OCI-LY1 (cell line): ENCODE results near the gene PDE4D.
"Not testable (repeated sequence)": the region's sequence is repeated elsewhere in the genome, so short reads cannot be mapped to it uniquely, and the experiment has no call there.

ENCODE experiments used
- H2AFZ ChIP-seq: fragments of 200-600 bp; sonication (generic), shearing (Covaris generic); 2 replicates; pipeline ENCODE4 v1.6.0; 2014; ENCODE audit warnings: antibody characterized with exemption, mild to moderate bottlenecking, low read length
- H3F3A ChIP-seq: fragments of 200-600 bp; sonication (generic), shearing (Covaris generic); 2 replicates; pipeline ENCODE4 v1.6.0; 2014; ENCODE audit warnings: mild to moderate bottlenecking, antibody characterized with exemption, low read length, moderate library complexity; ENCODE audit not compliant: insufficient read depth
- H3K27ac ChIP-seq: fragments of 200-600 bp; sonication (generic); 2 replicates; pipeline ENCODE4 v1.5.1; 2014; ENCODE audit warnings: low read length, mixed run types, mild to moderate bottlenecking, low read depth; ENCODE audit not compliant: poor library complexity, severe bottlenecking
- H3K27me3 ChIP-seq: fragments of 200-600 bp; sonication (generic); 2 replicates; pipeline ENCODE4 v1.6.0; 2014; ENCODE audit warnings: antibody characterized with exemption, mild to moderate bottlenecking, low read length, moderate library complexity; ENCODE audit not compliant: insufficient read depth
- H3K36me3 ChIP-seq: fragments of 200-600 bp; sonication (generic); 2 replicates; pipeline ENCODE4 v1.6.1; 2014; ENCODE audit warnings: mild to moderate bottlenecking, antibody characterized with exemption, low read length, moderate library complexity, mixed read lengths; ENCODE audit not compliant: insufficient read depth
- H3K4me1 ChIP-seq: fragments of 200-600 bp; sonication (generic); 2 replicates; pipeline ENCODE4 v1.5.1; 2014; ENCODE audit warnings: mild to moderate bottlenecking, low read length, moderate library complexity; ENCODE audit not compliant: insufficient read depth, severe bottlenecking
- H3K4me2 ChIP-seq: fragments of 200-600 bp; sonication (generic), shearing (Covaris generic); 2 replicates; pipeline ENCODE4 v1.6.1; 2014; ENCODE audit warnings: low read length
- H3K4me3 ChIP-seq: fragments of 200-600 bp; sonication (generic); 2 replicates; pipeline ENCODE4 v1.5.1; 2014; ENCODE audit warnings: low read length, low read depth, mild to moderate bottlenecking, mixed read lengths; ENCODE audit not compliant: poor library complexity, severe bottlenecking
- H3K79me2 ChIP-seq: fragments of 200-600 bp; shearing (Covaris generic); 2 replicates; pipeline ENCODE4 v1.6.1; 2016; ENCODE audit warnings: mixed run types, low read length, mixed read lengths; ENCODE audit not compliant: insufficient read depth
- H3K9ac ChIP-seq: fragments of 200-600 bp; sonication (generic), shearing (Covaris generic); 2 replicates; pipeline ENCODE4 v1.6.1; 2014; ENCODE audit warnings: mild to moderate bottlenecking, low read length, mixed read lengths
- H3K9me2 ChIP-seq: fragments of 200-600 bp; sonication (generic), shearing (Covaris generic); 2 replicates; pipeline ENCODE4 v1.6.1; 2014; ENCODE audit warnings: low read depth, mild to moderate bottlenecking, low read length, mixed read lengths
- H3K9me3 ChIP-seq: fragments of 200-600 bp; shearing (Covaris generic); 2 replicates; pipeline ENCODE4 v1.6.1; 2014; ENCODE audit warnings: low read length, mixed read lengths
- H4K20me1 ChIP-seq: fragments of 200-600 bp; sonication (generic), shearing (Covaris generic); 2 replicates; pipeline ENCODE4 v1.6.0; 2016; ENCODE audit warnings: mild to moderate bottlenecking, low read length; ENCODE audit not compliant: insufficient read depth
- EZH2 ChIP-seq: fragments of 200-600 bp; sonication (generic), shearing (Covaris generic); IDR thresholded peaks from 2 replicates; pipeline ENCODE4 v1.8.0; 2017; ENCODE audit warnings: borderline replicate concordance, mixed run types, mild to moderate bottlenecking, antibody characterized with exemption, low read length, moderate library complexity, mixed read lengths
- TF ChIP-seq, protein P1 (sequence below): fragments of 200-600 bp; sonication (generic), shearing (Covaris generic); IDR thresholded peaks from 2 replicates; pipeline ENCODE4 v1.5.1; 2017; ENCODE audit warnings: mild to moderate bottlenecking, antibody characterized with exemption, low read length, moderate library complexity, mixed read lengths

PDE4D gene

DNA sequence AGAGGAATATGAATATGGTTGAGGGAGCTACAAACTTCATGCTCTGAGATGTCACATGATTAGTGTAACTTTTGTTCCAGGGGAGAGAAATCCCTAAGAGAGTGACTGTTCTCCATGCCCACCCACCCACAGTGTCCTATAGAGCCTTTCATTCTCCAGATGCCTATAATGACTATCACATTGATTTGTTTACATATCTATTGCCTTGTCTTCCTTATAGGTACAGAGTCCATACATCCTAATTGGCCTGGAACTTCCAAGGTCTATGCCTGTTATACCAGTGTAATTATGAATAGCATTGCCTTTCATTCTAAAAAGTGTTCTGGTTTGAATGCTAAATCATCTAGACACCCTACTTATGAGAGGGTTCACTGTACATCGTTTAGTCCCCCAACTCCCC lies 835.3 kb downstream of the PDE4D start:
- Histone ChIP-seq H3F3A (no peaks in the 10 kb centered on the region), H3K4me3 (no peak overlapping the region), H3K9me2 (no peaks in the 10 kb centered on the region), H3K9me3 (no peaks in the 10 kb centered on the region), H3K36me3 (no peaks in the 10 kb centered on the region), H3K9ac (no peak overlapping the region), H3K4me1 (no peaks in the 10 kb centered on the region), H3K79me2 (no peaks in the 10 kb centered on the region), H2AFZ (no peak overlapping the region), H4K20me1 (no peaks in the 10 kb centered on the region), H3K27me3 (no peaks in the 10 kb centered on the region), H3K4me2 (no peak overlapping the region), H3K27ac (no peak overlapping the region)
- TF ChIP-seq, protein P1, sequence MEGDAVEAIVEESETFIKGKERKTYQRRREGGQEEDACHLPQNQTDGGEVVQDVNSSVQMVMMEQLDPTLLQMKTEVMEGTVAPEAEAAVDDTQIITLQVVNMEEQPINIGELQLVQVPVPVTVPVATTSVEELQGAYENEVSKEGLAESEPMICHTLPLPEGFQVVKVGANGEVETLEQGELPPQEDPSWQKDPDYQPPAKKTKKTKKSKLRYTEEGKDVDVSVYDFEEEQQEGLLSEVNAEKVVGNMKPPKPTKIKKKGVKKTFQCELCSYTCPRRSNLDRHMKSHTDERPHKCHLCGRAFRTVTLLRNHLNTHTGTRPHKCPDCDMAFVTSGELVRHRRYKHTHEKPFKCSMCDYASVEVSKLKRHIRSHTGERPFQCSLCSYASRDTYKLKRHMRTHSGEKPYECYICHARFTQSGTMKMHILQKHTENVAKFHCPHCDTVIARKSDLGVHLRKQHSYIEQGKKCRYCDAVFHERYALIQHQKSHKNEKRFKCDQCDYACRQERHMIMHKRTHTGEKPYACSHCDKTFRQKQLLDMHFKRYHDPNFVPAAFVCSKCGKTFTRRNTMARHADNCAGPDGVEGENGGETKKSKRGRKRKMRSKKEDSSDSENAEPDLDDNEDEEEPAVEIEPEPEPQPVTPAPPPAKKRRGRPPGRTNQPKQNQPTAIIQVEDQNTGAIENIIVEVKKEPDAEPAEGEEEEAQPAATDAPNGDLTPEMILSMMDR = no peak
- TF ChIP-seq EZH2 = no peak

DNA sequence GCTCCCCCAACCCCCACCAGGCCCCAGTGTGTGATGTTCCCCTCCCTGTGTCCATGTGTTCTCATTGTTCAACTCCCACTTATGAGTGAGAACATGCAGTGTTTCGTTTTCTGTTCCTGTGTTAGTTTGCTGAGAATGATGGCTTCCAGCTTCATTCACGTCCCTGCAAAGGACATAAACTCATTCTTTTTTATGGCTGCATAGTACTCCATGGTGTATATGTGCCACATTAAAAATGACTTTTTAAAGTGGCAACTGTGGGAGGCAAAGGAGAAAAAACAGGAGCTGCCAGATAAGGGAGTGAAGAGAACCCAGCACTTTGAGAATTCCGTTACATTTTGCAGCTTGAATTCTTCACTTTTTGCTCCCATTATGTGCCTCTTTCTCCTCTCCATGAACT lies 836.9 kb downstream of the PDE4D start:
- H3K4me2 ChIP-seq, H3K9me3 ChIP-seq, H3K9me2 ChIP-seq, H3K36me3 ChIP-seq, H3K9ac ChIP-seq, H3F3A ChIP-seq, H4K20me1 ChIP-seq, H3K4me3 ChIP-seq, H3K79me2 ChIP-seq, H3K27ac ChIP-seq, H3K4me1 ChIP-seq, H3K27me3 ChIP-seq, H2AFZ ChIP-seq: not testable (repeated sequence)

DNA sequence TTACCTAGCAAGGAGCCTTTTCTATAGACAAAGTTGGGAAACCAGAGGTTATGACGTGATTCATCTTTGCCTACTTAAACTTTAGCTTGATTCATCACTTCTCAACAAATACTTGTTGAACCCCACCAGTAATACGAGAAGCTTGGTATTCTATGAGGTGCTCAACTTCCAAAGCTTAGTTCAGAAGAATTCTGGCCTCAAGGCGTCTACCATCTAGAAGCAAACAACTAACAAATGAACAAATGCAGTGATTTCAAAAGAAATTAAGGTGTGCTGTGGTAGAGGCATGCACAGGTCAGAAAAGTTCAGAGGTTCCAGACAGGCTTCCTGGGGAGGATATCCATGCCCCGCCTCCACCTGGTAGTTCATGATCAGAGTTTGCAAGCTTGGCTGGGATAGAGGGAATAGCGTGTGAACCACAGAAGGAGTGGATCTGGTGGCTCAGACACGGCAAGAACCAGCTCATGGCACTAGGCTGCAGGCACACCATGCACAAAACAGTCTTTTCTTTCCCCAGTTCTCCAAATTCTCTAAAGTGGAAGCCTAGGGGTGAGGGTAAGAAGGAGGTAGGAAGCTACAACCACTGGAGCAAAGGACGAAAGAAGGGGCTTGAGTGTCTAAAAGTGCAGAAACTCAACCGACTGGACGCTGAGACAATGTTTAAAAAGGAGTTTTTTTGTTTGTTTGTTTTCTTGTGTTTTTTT lies 837.6 kb downstream of the PDE4D start:
- no peaks in the 10 kb centered on the region for H4K20me1 ChIP-seq
- no peak overlapping the region for H3K4me3 ChIP-seq
- no peak overlapping the region for H3K27ac ChIP-seq

More for the DNA sequence above, 837.6 kb downstream of the PDE4D start:
- Histone ChIP-seq H2AFZ (no peak overlapping the region), H3K9me2 (no peaks in the 10 kb centered on the region), H3K9ac (no peak overlapping the region), H3F3A (no peaks in the 10 kb centered on the region), H3K9me3 (no peaks in the 10 kb centered on the region), H3K79me2 (no peaks in the 10 kb centered on the region), H3K27me3 (no peaks in the 10 kb centered on the region), H3K4me2 (no peak overlapping the region), H3K4me1 (no peaks in the 10 kb centered on the region), H3K36me3 (no peaks in the 10 kb centered on the region)
- TF ChIP-seq, protein P1 = no peak
- TF ChIP-seq EZH2 = no peak
